SH-SY5Y (cell line): ENCODE results near the gene HES7.

Experiments
- GATA2 ChIP-seq: IDR thresholded peaks from 2 replicates; pipeline ENCODE4 v1.6.1; 2011; ENCODE audit warnings: mild to moderate bottlenecking, low read depth, low read length
- GATA3 ChIP-seq: IDR thresholded peaks from 2 replicates; pipeline ENCODE4 v1.6.1; 2011; ENCODE audit warnings: low read depth, mild to moderate bottlenecking, low read length, moderate library complexity

GRCh38 chr17:8147141-8147804, 23.4 kb upstream of the HES7 start:
- no peak for TF ChIP-seq GATA3
- TF ChIP-seq GATA2: no peak
